H1 (cell line): ENCODE results near the gene NUPR1.

Experiments used
- EZH2 ChIP-seq: fragments of 200-600 bp; sonication (generic); IDR thresholded peaks from 2 replicates; pipeline ENCODE4 v1.7.1; 2012; ENCODE audit warnings: low read depth, mild to moderate bottlenecking, moderate library complexity, low read length, inconsistent platforms; ENCODE audit not compliant: severe bottlenecking
- POLR2AphosphoS5 ChIP-seq: IDR thresholded peaks from 2 replicates; pipeline ENCODE4 v1.6.1; 2011; ENCODE audit warnings: low read depth, low read length
- TEAD4 ChIP-seq: IDR thresholded peaks from 2 replicates; pipeline ENCODE4 v1.6.1; 2012; ENCODE audit warnings: low read depth, low read length, inconsistent platforms, mixed read lengths

GRCh38 chr16:28495795-28496749 is 42.7 kb downstream of the NUPR1 start:
- TF ChIP-seq EZH2 (no peak), TEAD4 (no peak), POLR2AphosphoS5 (no peak)
